Liver (tissue), 9 donors: Measurements from ENCODE around the gene GATM. TPM values are rescaled to one million over a fixed set of nuclear protein-coding genes. Genes with fewer than 3 reads are reported as not detected.

Source experiments
- DNase-seq: peaks from one replicate; pipeline ENCODE4 v3.0.0-alpha.2; 2017; ENCODE audit warnings: low spot score
- H3K27ac ChIP-seq, 2 donors: one replicate each; pipeline ENCODE4 v1.7.0; 2013; ENCODE audit warnings: inconsistent platforms in 2 of 2, low read length in 2 of 2, control low read depth in 1 of 2, low read depth in 1 of 2, mild to moderate bottlenecking in 1 of 2
- H3K27me3 ChIP-seq, 4 donors: one replicate each; pipeline versions ENCODE4 v1.6.1 to v1.7.0; 2013; ENCODE audit warnings: low read length in 3 of 4, inconsistent platforms in 1 of 4, mild to moderate bottlenecking in 1 of 4, moderate library complexity in 1 of 4; ENCODE audit not compliant: control insufficient read depth in 4 of 4, insufficient read depth in 4 of 4
- H3K36me3 ChIP-seq, 4 donors: one replicate each; pipeline versions ENCODE4 v1.6.1 to v1.7.0; 2013; ENCODE audit warnings: low read length in 3 of 4, mild to moderate bottlenecking in 3 of 4, low read depth in 1 of 4, moderate library complexity in 1 of 4; ENCODE audit not compliant: control insufficient read depth in 4 of 4, insufficient read depth in 3 of 4
- H3K4me1 ChIP-seq, 4 donors: one replicate each; pipeline versions ENCODE4 v1.6.1 to v1.7.0; 2013; ENCODE audit warnings: low read length in 3 of 4, mild to moderate bottlenecking in 3 of 4, moderate library complexity in 1 of 4; ENCODE audit not compliant: control insufficient read depth in 4 of 4, insufficient read depth in 4 of 4
- H3K4me3 ChIP-seq, 3 donors: one replicate each; pipeline versions ENCODE4 v1.6.1 to v1.7.0; 2013; ENCODE audit warnings: low read length in 3 of 3, control low read depth in 1 of 3, low read depth in 1 of 3, mild to moderate bottlenecking in 1 of 3
- H3K9ac ChIP-seq, 2 donors: one replicate each; pipeline ENCODE4 v1.7.0; 2013; ENCODE audit warnings: low read length in 2 of 2, mild to moderate bottlenecking in 2 of 2, moderate library complexity in 2 of 2, control low read depth in 1 of 2, low read depth in 1 of 2
- H3K9me3 ChIP-seq, 4 donors: one replicate each; pipeline versions ENCODE4 v1.6.1 to v1.7.0; 2013; ENCODE audit warnings: low read length in 3 of 4; ENCODE audit not compliant: control insufficient read depth in 4 of 4
- ATF3 ChIP-seq: IDR thresholded peaks from 2 replicates; pipeline ENCODE4 v1.6.1; 2016; ENCODE audit warnings: antibody characterized with exemption
- CTCF ChIP-seq: fragments of 150-350 bp; IDR thresholded peaks from 2 replicates; pipeline ENCODE4 v1.5.1; 2017; ENCODE audit warnings: improper control_type of control experiment, low read depth, low read length; ENCODE audit not compliant: missing input control
- FOXA1 ChIP-seq: IDR thresholded peaks from 2 replicates; pipeline ENCODE4 v1.6.1; 2016; ENCODE audit warnings: antibody characterized with exemption
- FOXA2 ChIP-seq: IDR thresholded peaks from 2 replicates; pipeline ENCODE4 v1.6.1; 2016; ENCODE audit warnings: antibody characterized with exemption
- GABPA ChIP-seq, 2 donors: IDR thresholded peaks in 1 of 2; conservative IDR thresholded peaks in 1 of 2; 2 replicates each; pipeline ENCODE4 v1.6.1; 2016; ENCODE audit warnings: antibody characterized with exemption in 2 of 2, mild to moderate bottlenecking in 1 of 2, moderate library complexity in 1 of 2
- HNF4A ChIP-seq, 2 donors: conservative IDR thresholded peaks; 2 replicates each; pipeline ENCODE4 v1.6.1; 2016; ENCODE audit warnings: antibody characterized with exemption in 2 of 2, mild to moderate bottlenecking in 2 of 2
- HNF4G ChIP-seq: IDR thresholded peaks from 2 replicates; pipeline ENCODE4 v1.6.1; 2016; ENCODE audit warnings: antibody characterized with exemption
- JUND ChIP-seq, 2 donors: IDR thresholded peaks; 2 replicates each; pipeline ENCODE4 v1.6.1; 2016; ENCODE audit warnings: antibody characterized with exemption in 2 of 2
- NR2F2 ChIP-seq: IDR thresholded peaks from 2 replicates; pipeline ENCODE4 v1.6.1; 2016; ENCODE audit warnings: antibody characterized with exemption
- RAD21 ChIP-seq, 2 donors: IDR thresholded peaks; 2 replicates each; pipeline ENCODE4 v1.6.1; 2016; ENCODE audit warnings: antibody characterized with exemption in 2 of 2, mild to moderate bottlenecking in 2 of 2
- RXRA ChIP-seq, 2 donors: IDR thresholded peaks; 2 replicates each; pipeline ENCODE4 v1.6.1; 2017 to 2018; ENCODE audit warnings: antibody characterized with exemption in 2 of 2, mild to moderate bottlenecking in 1 of 2
- SP1 ChIP-seq: IDR thresholded peaks from 2 replicates; pipeline ENCODE4 v1.6.1; 2018; ENCODE audit warnings: antibody characterized with exemption, mild to moderate bottlenecking
- TAF1 ChIP-seq: conservative IDR thresholded peaks from 2 replicates; pipeline ENCODE4 v1.6.1; 2016; ENCODE audit warnings: antibody characterized with exemption, mild to moderate bottlenecking
- YY1 ChIP-seq: IDR thresholded peaks from 2 replicates; pipeline ENCODE4 v1.6.1; 2016; ENCODE audit warnings: antibody characterized with exemption, mild to moderate bottlenecking
- ZBTB33 ChIP-seq: IDR thresholded peaks from 2 replicates; pipeline ENCODE4 v1.6.1; 2016; ENCODE audit warnings: antibody characterized with exemption
- WGBS: extraction: QIAGEN DNeasy Blood & Tissue Kit; methylation state at CpG from one replicate; pipeline ENCODE4 v1.1.7; 2013; 5-methylcytosine and 5-hydroxymethylcytosine counted together
- polyA plus RNA-seq, 2 donors: library from polyadenylated mRNA; stranded (reverse) in 1 of 2; unstranded in 1 of 2; fragments of 200-250 nt in 1 of 2; fragments of >200 nt in 1 of 2; fragmentation: Nextera tagmentation in 1 of 2; extraction: Ambion mirVana in 1 of 2; gene quantifications; one replicate each; pipeline versions ENCODE4 v1.2.1 to v1.2.3, GENCODE V29; 2013 to 2015
- total RNA-seq, 2 donors: library from RNA; depleted of rRNA; stranded (reverse); fragments of >200 nt; gene quantifications; one replicate each; pipeline ENCODE4 v1.2.3, GENCODE V29; 2014
- TF ChIP-seq, protein P1 (sequence below): IDR thresholded peaks from 2 replicates; pipeline ENCODE4 v1.6.1; 2016; ENCODE audit warnings: antibody characterized with exemption, mild to moderate bottlenecking
- TF ChIP-seq, protein P2 (sequence below): IDR thresholded peaks from 2 replicates; pipeline ENCODE4 v1.6.1; 2016; ENCODE audit warnings: antibody characterized with exemption
- donor health status: healthy.
- donor health status: healthy.
- donor health status: healthy.
- donor health status: healthy.
- donor health status: healthy.

GATM gene
- total and polyA plus RNA-seq, 4 donors = 401 to 1,079 (median 674) TPM

DNA sequence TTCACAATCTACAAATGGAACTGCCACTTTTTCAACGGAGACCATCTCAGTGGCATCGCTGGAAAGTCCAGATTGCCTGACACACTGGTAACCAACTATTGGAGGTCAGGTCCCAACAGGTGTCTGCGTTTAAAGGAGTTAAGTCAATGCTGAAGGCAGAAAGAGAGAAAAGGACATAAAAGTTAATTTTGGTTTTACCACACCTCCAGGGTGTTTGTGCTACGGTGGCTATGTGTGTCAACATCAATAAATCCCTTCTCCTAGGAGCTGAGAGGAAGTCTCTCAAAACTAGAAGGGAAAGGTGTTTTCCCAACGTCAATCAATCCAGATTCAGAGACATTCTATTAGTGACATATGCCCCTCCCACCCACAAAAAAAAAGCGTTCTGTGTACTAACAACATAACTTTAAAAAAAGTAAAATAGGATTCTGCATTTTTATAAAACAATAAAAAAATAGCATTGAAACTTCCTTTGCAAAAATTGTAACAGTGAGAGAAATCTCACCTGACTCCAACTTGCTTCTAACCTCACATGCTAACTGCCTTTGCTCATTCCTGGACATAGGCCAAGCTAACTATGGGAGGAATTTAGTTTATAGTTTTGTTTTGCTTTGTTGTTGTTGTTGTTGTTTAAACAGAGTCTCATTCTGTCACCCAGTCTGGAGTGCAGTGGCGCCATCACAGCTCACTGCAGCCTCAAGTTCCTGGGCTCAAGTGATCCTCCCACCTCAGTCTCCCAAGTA is 58.7 kb downstream of the GATM start:
- Histone ChIP-seq H3K4me1 (no peaks in the 10 kb centered on the region), H3K9me3 (no peaks in the 10 kb centered on the region), H3K4me3 (no peak overlapping the region), H3K27me3 (no peaks in the 10 kb centered on the region), H3K27ac (no peak overlapping the region), H3K9ac (no peak overlapping the region), H3K36me3 (no peaks in the 10 kb centered on the region)
- TF ChIP-seq SP1 (no peak), TAF1 (no peak), FOXA1 (no peak), YY1 (no peak), JUND (IDR thresholded peaks at IDR 0.05) (no peak), HNF4G (no peak), ZBTB33 (no peak), FOXA2 (no peak), RXRA (IDR thresholded peaks at IDR 0.05) (no peak), NR2F2 (no peak), ATF3 (no peak), CTCF (no peak), HNF4A (conservative IDR thresholded peaks at IDR 0.05) (no peak), RAD21 (IDR thresholded peaks at IDR 0.05) (no peak), GABPA (IDR thresholded peaks at IDR 0.05 in 1 of 2, conservative IDR thresholded peaks at IDR 0.05 in 1 of 2) (no peak)
- TF ChIP-seq, protein P1, sequence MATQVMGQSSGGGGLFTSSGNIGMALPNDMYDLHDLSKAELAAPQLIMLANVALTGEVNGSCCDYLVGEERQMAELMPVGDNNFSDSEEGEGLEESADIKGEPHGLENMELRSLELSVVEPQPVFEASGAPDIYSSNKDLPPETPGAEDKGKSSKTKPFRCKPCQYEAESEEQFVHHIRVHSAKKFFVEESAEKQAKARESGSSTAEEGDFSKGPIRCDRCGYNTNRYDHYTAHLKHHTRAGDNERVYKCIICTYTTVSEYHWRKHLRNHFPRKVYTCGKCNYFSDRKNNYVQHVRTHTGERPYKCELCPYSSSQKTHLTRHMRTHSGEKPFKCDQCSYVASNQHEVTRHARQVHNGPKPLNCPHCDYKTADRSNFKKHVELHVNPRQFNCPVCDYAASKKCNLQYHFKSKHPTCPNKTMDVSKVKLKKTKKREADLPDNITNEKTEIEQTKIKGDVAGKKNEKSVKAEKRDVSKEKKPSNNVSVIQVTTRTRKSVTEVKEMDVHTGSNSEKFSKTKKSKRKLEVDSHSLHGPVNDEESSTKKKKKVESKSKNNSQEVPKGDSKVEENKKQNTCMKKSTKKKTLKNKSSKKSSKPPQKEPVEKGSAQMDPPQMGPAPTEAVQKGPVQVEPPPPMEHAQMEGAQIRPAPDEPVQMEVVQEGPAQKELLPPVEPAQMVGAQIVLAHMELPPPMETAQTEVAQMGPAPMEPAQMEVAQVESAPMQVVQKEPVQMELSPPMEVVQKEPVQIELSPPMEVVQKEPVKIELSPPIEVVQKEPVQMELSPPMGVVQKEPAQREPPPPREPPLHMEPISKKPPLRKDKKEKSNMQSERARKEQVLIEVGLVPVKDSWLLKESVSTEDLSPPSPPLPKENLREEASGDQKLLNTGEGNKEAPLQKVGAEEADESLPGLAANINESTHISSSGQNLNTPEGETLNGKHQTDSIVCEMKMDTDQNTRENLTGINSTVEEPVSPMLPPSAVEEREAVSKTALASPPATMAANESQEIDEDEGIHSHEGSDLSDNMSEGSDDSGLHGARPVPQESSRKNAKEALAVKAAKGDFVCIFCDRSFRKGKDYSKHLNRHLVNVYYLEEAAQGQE = no peak
- TF ChIP-seq, protein P2, sequence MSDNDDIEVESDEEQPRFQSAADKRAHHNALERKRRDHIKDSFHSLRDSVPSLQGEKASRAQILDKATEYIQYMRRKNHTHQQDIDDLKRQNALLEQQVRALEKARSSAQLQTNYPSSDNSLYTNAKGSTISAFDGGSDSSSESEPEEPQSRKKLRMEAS = no peak
- DNase-seq = no peak
- 82% methylated on average over 7 of the region's 7 CpGs for WGBS
